Adrenal gland (tissue), 12 donors: ENCODE results near the gene GRID1. TPM values are rescaled to one million over a fixed set of nuclear protein-coding genes. Genes with fewer than 3 reads are reported as not detected.

ENCODE experiments used
- DNase-seq, 7 donors: peaks; one replicate each; pipeline ENCODE4 v3.0.0-alpha.2; 2019 to 2020
- H3K27ac ChIP-seq, 5 donors: fragments of 200-600 bp; sonication (generic) in 4 of 5; 1 replicate in 3 of 5; 2 replicates in 2 of 5; pipeline versions ENCODE4 v1.5.1 to v1.8.0; 2016 to 2020; ENCODE audit warnings: mild to moderate bottlenecking in 1 of 5
- H3K27me3 ChIP-seq: fragments of 200-600 bp; 2 replicates; pipeline ENCODE4 v1.8.0; 2021
- H3K36me3 ChIP-seq, 2 donors: fragments of 200-600 bp; replicated peaks in 1 of 2; 1 replicate in 1 of 2; 2 replicates in 1 of 2; pipeline versions ENCODE4 v1.5.1 to v1.8.0; 2018 to 2022
- H3K4me1 ChIP-seq, 2 donors: fragments of 200-600 bp; replicated peaks in 1 of 2; 1 replicate in 1 of 2; 2 replicates in 1 of 2; pipeline versions ENCODE4 v1.5.1 to v1.8.0; 2018 to 2021
- H3K4me3 ChIP-seq, 4 donors: fragments of 200-600 bp; sonication (generic) in 3 of 4; one replicate each; pipeline ENCODE4 v1.5.1; 2016 to 2018
- H3K9me3 ChIP-seq, 3 donors: fragments of 200-600 bp; sonication (generic) in 1 of 3; replicated peaks in 1 of 3; 1 replicate in 2 of 3; 2 replicates in 1 of 3; pipeline versions ENCODE4 v1.5.1 to v1.8.0; 2016 to 2021
- CTCF ChIP-seq, 6 experiments: fragments of 450-650 bp in 4 of 6; fragments of 200-600 bp in 2 of 6; sonication (generic) in 1 of 6; IDR thresholded peaks; 1 replicate in 5 of 6; 2 replicates in 1 of 6; pipeline versions ENCODE4 v1.5.1 to v1.8.0; 2016 to 2021; ENCODE audit warnings: antibody characterized with exemption in 6 of 6, mild to moderate bottlenecking in 2 of 6, moderate library complexity in 1 of 6
- POLR2A ChIP-seq, 2 donors: fragments of 450-650 bp; IDR thresholded peaks; one replicate each; pipeline ENCODE4 v1.6.1; 2017; ENCODE audit warnings: antibody characterized with exemption in 2 of 2, mild to moderate bottlenecking in 2 of 2, moderate library complexity in 1 of 2
- WGBS, 4 donors: extraction: QIAGEN DNeasy Blood & Tissue Kit in 2 of 4; methylation state at CpG; one replicate each; pipeline versions ENCODE4 v1.1.5 to v1.1.7; 2013 to 2017; 5-methylcytosine and 5-hydroxymethylcytosine counted together
- intact Hi-C, 2 donors: fragments of 100-400 bp; cut with DNase I; formaldehyde crosslinking; loops; one replicate each; pipeline versions ENCODE4 v1.14.1 to v1.15.0; 2022 to 2023
- polyA plus RNA-seq, 3 donors: library from polyadenylated mRNA; stranded (reverse); fragments of 200-250 nt in 2 of 3; fragments of 350-450 nt in 1 of 3; fragmentation: Illumina TruSeq in 1 of 3; extraction: RNeasy Lipid Tissue Mini Kit (QIAGEN cat#74804) in 1 of 3; gene quantifications; one replicate each; pipeline ENCODE4 v1.2.3, GENCODE V29; 2013 to 2014
- total RNA-seq, 9 donors: library from RNA; depleted of rRNA in 4 of 9; stranded (reverse); fragments of >200 nt in 4 of 9; fragments of 120-200 nt in 1 of 9; fragmentation: NEBNext Ultra II Directional in 1 of 9; extraction: Animal tissue kit (Norgen Biotek cat#: 25700) in 1 of 9; gene quantifications; one replicate each; pipeline versions ENCODE4 v1.1.0 to v1.2.4, GENCODE V29; 2013 to 2023
- donor health status: healthy with polysubstance abuse.
- donor health status: Bipolar disorder and iron deficiency.
- donor health status: DM: yes; HTN: yes; CAD: no.
- donor health status: DM: no; HTN: no; CAD: no.
- donor health status: DM: no; HTN: no; CAD: no.
- donor health status: DM: yes; HTN: yes; CAD: no.

GRID1 gene
- total and polyA plus RNA-seq, 12 donors, result 2.2 to 8.0 (median 4.1) TPM

DNA sequence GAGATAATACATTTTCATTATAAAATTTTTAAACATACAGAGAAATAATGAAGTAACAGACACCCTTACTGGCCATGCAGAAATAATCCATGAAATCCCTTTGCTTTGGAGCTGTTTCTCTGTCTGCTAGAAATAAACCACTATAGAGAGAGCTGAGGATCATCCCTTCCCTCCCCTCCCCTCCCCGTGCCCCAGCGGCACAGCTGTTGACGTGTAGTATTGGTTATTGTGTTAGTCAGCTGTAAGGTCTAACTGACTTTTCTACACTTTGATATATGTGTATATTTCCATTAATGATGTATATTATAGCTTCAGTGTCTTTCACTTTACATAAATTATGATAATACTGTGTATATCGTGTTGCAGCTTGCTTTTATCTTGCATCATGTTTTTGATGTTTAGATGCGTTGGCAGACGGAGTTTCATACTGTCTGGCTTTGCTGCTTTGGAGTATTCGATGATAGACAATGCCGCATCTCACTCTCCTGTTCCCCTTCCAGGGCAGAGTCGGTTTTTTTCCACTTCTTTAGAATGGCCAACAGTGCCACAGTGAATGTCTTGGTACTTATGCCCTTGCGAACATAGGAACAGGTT, 27.4 kb upstream of the GRID1 start:
- Histone ChIP-seq H3K4me1 (peaks cover 3 to 11% of the 10 kb centered on the region in 2 donors), H3K36me3 (no peaks in the 10 kb centered on the region), H3K27me3 (peaks cover 11% of the 10 kb centered on the region), H3K27ac (no peak overlapping the region), H3K4me3 (no peak overlapping the region), H3K9me3 (no peaks in the 10 kb centered on the region)
- no peak for TF ChIP-seq POLR2A (IDR thresholded peaks at IDR 0.05)
- no peak for TF ChIP-seq CTCF (IDR thresholded peaks at IDR 0.05)
- intact Hi-C loops, result no loop called here
- 69 to 80% (median 75%) methylated on average over 10 of the region's 10 CpGs for WGBS, 4 donors
- no peak for DNase-seq

DNA sequence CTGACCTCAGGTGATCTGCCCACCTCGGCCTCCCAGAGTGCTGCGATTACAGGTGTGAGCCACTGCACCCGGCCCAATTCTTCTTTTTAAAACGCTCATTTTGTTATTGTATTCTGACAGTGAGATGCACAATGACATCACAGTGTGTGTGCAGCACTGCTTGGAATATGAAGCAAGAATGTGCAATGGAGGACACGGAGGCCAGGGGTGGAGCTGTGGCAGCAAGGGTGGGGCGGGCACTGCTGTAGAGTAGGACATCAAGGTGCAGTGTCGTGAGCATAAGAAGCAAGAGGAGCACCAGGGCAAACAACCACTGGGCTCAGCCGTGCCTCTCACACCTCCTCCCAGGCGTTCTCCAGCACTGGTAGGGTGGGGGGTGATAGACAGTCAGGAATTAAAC, 26.8 kb upstream of the GRID1 start:
- Histone ChIP-seq H3K27me3 (peaks cover 12% of the 10 kb centered on the region), H3K27ac (no peak overlapping the region), H3K9me3 (no peaks in the 10 kb centered on the region), H3K4me3 (no peak overlapping the region), H3K4me1 (peaks cover 3 to 11% of the 10 kb centered on the region in 2 donors), H3K36me3 (no peaks in the 10 kb centered on the region)
- DNase-seq, result no peak
- intact Hi-C loops, result no loop called here
- 72 to 78% (median 74%) methylated on average over 9 of the region's 9 CpGs for WGBS, 4 donors
- TF ChIP-seq CTCF (IDR thresholded peaks at IDR 0.05) (no peak), POLR2A (IDR thresholded peaks at IDR 0.05) (no peak)

- 75 to 88% (median 79%) methylated on average over 7 of the region's 7 CpGs for WGBS, 4 donors
- intact Hi-C loops, result no loop called here
- Histone ChIP-seq H3K4me3 (no peak overlapping the region), H3K27ac (no peak overlapping the region), H3K27me3 (peaks cover 14% of the 10 kb centered on the region), H3K4me1 (peaks cover 3 to 11% of the 10 kb centered on the region in 2 donors), H3K36me3 (no peaks in the 10 kb centered on the region), H3K9me3 (no peaks in the 10 kb centered on the region)
- DNase-seq, result peak in 1 of 7 donors; percentile 34
- no peak for TF ChIP-seq POLR2A (IDR thresholded peaks at IDR 0.05)
- TF ChIP-seq CTCF (IDR thresholded peaks at IDR 0.05), result no peak
Measured at GRCh38 chr10:86392723-86393094, 26.1 kb upstream of the GRID1 start.

DNA sequence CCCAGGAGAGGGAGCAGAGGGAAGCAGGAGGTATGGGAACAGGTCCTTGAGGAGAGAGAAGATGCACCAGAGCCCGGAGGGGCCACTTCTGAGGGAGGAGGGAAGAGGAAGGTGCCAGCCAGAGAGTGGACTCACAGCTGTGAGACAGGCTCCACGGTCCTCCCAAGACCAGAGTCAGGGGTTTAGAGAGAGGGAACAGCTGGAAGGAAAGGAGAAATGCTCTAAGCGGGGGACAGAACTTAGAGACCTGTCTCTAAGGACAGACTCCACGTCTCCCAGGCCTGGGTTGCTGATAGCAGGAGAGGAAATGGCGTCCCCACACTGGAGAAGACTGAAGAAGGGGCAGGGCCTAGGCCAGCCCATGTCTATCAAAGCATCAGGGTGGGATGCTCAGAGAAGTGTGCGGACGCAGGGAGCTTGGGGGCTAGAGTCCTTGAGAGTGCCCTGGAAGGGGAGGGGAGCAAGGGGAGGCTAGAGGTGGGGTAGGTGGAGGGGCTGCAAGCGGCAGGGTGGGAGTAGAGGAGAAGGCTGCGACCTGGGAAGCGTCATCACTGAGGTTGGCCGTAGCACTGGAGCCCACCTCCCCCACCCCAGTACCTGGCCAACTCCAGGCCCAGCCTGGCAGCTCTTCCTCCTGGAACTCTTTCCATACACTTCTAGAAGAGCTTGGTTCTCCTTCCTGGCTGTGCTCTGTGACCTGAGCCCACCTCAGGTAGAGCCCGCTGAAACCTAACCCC, 25.6 kb upstream of the GRID1 start:
- WGBS, 4 donors, result 78 to 81% (median 80%) methylated on average over 12 of the region's 12 CpGs
- no peak for TF ChIP-seq CTCF (IDR thresholded peaks at IDR 0.05)
- no peak for TF ChIP-seq POLR2A (IDR thresholded peaks at IDR 0.05)
- Histone ChIP-seq H3K27me3 (peaks cover 14% of the 10 kb centered on the region), H3K9me3 (no peaks in the 10 kb centered on the region), H3K4me3 (no peak overlapping the region), H3K36me3 (no peaks in the 10 kb centered on the region), H3K27ac (no peak overlapping the region), H3K4me1 (peaks cover 3 to 11% of the 10 kb centered on the region in 2 donors)
- no peak for DNase-seq
- intact Hi-C loops, result no loop called here
